HEK293 (cell line): Measurements from ENCODE around the gene CNPY4.

Experiments used
- ELK4 ChIP-seq: IDR thresholded peaks from 2 replicates; pipeline ENCODE4 v1.6.1; 2011; ENCODE audit warnings: mild to moderate bottlenecking, low read depth, low read length, borderline replicate concordance
- GLI2 ChIP-seq: fragments of 450-650 bp; formaldehyde crosslinking; IDR thresholded peaks from 2 replicates; pipeline ENCODE4; 2017; ENCODE audit warnings: missing biosample characterization, missing genetic modification characterization, low read depth, borderline replicate concordance
- GLIS1 ChIP-seq: fragments of 450-650 bp; formaldehyde crosslinking; IDR thresholded peaks from 2 replicates; pipeline ENCODE4 v1.5.1; 2016; ENCODE audit warnings: missing biosample characterization, missing genetic modification characterization
- KLF1 ChIP-seq: fragments of 450-650 bp; formaldehyde crosslinking; IDR thresholded peaks from 2 replicates; pipeline ENCODE4 v1.5.1; 2016; ENCODE audit warnings: missing biosample characterization, missing genetic modification characterization
- KLF9 ChIP-seq: fragments of 450-650 bp; formaldehyde crosslinking; IDR thresholded peaks from 2 replicates; pipeline ENCODE4 v1.5.1; 2016; ENCODE audit warnings: missing biosample characterization, missing genetic modification characterization, low read depth
- MYNN ChIP-seq: fragments of 450-650 bp; formaldehyde crosslinking; IDR thresholded peaks from 2 replicates; pipeline ENCODE4 v1.5.1; 2016; ENCODE audit warnings: missing biosample characterization, missing genetic modification characterization, borderline replicate concordance
- SP2 ChIP-seq: fragments of 450-650 bp; formaldehyde crosslinking; IDR thresholded peaks from 2 replicates; pipeline ENCODE4 v1.5.1; 2016; ENCODE audit warnings: missing biosample characterization, missing genetic modification characterization
- ZBTB1 ChIP-seq: fragments of 450-650 bp; formaldehyde crosslinking; IDR thresholded peaks from 2 replicates; pipeline ENCODE4 v1.5.1; 2016; ENCODE audit warnings: missing biosample characterization, missing genetic modification characterization
- ZBTB11 ChIP-seq: fragments of 450-650 bp; formaldehyde crosslinking; conservative IDR thresholded peaks from 2 replicates; pipeline ENCODE4 v1.5.1; 2016; ENCODE audit warnings: low read depth, missing biosample characterization, missing genetic modification characterization
- ZBTB21 ChIP-seq: fragments of 450-650 bp; formaldehyde crosslinking; IDR thresholded peaks from 2 replicates; pipeline ENCODE4 v1.5.1; 2017; ENCODE audit warnings: missing biosample characterization, missing genetic modification characterization
- ZBTB6 ChIP-seq: fragments of 450-650 bp; formaldehyde crosslinking; IDR thresholded peaks from 2 replicates; pipeline ENCODE4 v1.5.1; 2017; ENCODE audit warnings: missing biosample characterization, missing genetic modification characterization
- ZFHX2 ChIP-seq: fragments of 450-650 bp; formaldehyde crosslinking; conservative IDR thresholded peaks from 2 replicates; pipeline ENCODE4 v1.5.1; 2016; ENCODE audit warnings: missing biosample characterization, missing genetic modification characterization
- ZIC2 ChIP-seq: fragments of 450-650 bp; formaldehyde crosslinking; IDR thresholded peaks from 2 replicates; pipeline ENCODE4 v1.5.1; 2016; ENCODE audit warnings: missing biosample characterization, missing genetic modification characterization
- ZNF2 ChIP-seq: fragments of 450-650 bp; formaldehyde crosslinking; IDR thresholded peaks from 2 replicates; pipeline ENCODE4 v1.5.1; 2016; ENCODE audit warnings: missing biosample characterization, missing genetic modification characterization
- ZNF311 ChIP-seq: fragments of 450-650 bp; formaldehyde crosslinking; IDR thresholded peaks from 2 replicates; pipeline ENCODE4 v1.5.1; 2017; ENCODE audit warnings: missing biosample characterization, missing genetic modification characterization, borderline replicate concordance
- ZNF362 ChIP-seq: fragments of 450-650 bp; formaldehyde crosslinking; IDR thresholded peaks from 2 replicates; pipeline ENCODE4 v1.5.1; 2016; ENCODE audit warnings: missing biosample characterization, missing genetic modification characterization
- ZNF394 ChIP-seq: fragments of 450-650 bp; formaldehyde crosslinking; IDR thresholded peaks from 2 replicates; pipeline ENCODE4 v1.5.1; 2016; ENCODE audit warnings: missing biosample characterization, missing genetic modification characterization, mild to moderate bottlenecking, moderate library complexity, borderline replicate concordance
- ZNF404 ChIP-seq: fragments of 450-650 bp; formaldehyde crosslinking; IDR thresholded peaks from 2 replicates; pipeline ENCODE4 v1.5.1; 2017; ENCODE audit warnings: missing biosample characterization, missing genetic modification characterization
- ZNF48 ChIP-seq: fragments of 450-650 bp; formaldehyde crosslinking; IDR thresholded peaks from 2 replicates; pipeline ENCODE4 v1.5.1; 2016; ENCODE audit warnings: missing biosample characterization, missing genetic modification characterization
- ZNF501 ChIP-seq: fragments of 450-650 bp; formaldehyde crosslinking; IDR thresholded peaks from 2 replicates; pipeline ENCODE4 v1.5.1; 2016; ENCODE audit warnings: missing biosample characterization, missing genetic modification characterization
- ZNF530 ChIP-seq: fragments of 450-650 bp; formaldehyde crosslinking; IDR thresholded peaks from 2 replicates; pipeline ENCODE4 v1.5.1; 2016; ENCODE audit warnings: low read depth, missing biosample characterization, missing genetic modification characterization
- ZNF544 ChIP-seq: fragments of 450-650 bp; formaldehyde crosslinking; IDR thresholded peaks from 2 replicates; pipeline ENCODE4 v1.5.0; 2017; ENCODE audit warnings: missing biosample characterization, missing genetic modification characterization
- ZNF548 ChIP-seq: fragments of 450-650 bp; formaldehyde crosslinking; IDR thresholded peaks from 2 replicates; pipeline ENCODE4 v1.5.1; 2016; ENCODE audit warnings: missing biosample characterization, missing genetic modification characterization
- ZNF561 ChIP-seq: fragments of 450-650 bp; IDR thresholded peaks from 2 replicates; pipeline ENCODE4 v1.5.1; 2018; ENCODE audit warnings: missing biosample characterization, missing genetic modification characterization, borderline replicate concordance
- ZNF610 ChIP-seq: fragments of 450-650 bp; formaldehyde crosslinking; IDR thresholded peaks from 2 replicates; pipeline ENCODE4 v1.5.1; 2016; ENCODE audit warnings: missing biosample characterization, missing genetic modification characterization, borderline replicate concordance
- ZNF658 ChIP-seq: fragments of 450-650 bp; formaldehyde crosslinking; IDR thresholded peaks from 2 replicates; pipeline ENCODE4; 2016; ENCODE audit warnings: missing biosample characterization, missing genetic modification characterization
- ZNF660 ChIP-seq: fragments of 450-650 bp; IDR thresholded peaks from 2 replicates; pipeline ENCODE4 v1.5.1; 2018; ENCODE audit warnings: missing biosample characterization, mild to moderate bottlenecking, missing genetic modification characterization
- ZNF692 ChIP-seq: fragments of 450-650 bp; formaldehyde crosslinking; IDR thresholded peaks from 2 replicates; pipeline ENCODE4 v1.5.1; 2016; ENCODE audit warnings: missing biosample characterization, missing genetic modification characterization
- ZNF707 ChIP-seq: fragments of 450-650 bp; formaldehyde crosslinking; IDR thresholded peaks from 2 replicates; pipeline ENCODE4 v1.5.1; 2016; ENCODE audit warnings: missing biosample characterization, missing genetic modification characterization
- ZNF76 ChIP-seq: fragments of 450-650 bp; formaldehyde crosslinking; IDR thresholded peaks from 2 replicates; pipeline ENCODE4; 2016; ENCODE audit warnings: low read depth, missing biosample characterization, missing genetic modification characterization, borderline replicate concordance
- ZNF768 ChIP-seq: fragments of 450-650 bp; formaldehyde crosslinking; IDR thresholded peaks from 2 replicates; pipeline ENCODE4 v1.5.1; 2018; ENCODE audit warnings: missing biosample characterization, mild to moderate bottlenecking, missing genetic modification characterization
- ZNF777 ChIP-seq: fragments of 450-650 bp; formaldehyde crosslinking; IDR thresholded peaks from 2 replicates; pipeline ENCODE4 v1.5.1; 2017; ENCODE audit warnings: missing biosample characterization, missing genetic modification characterization, borderline replicate concordance
- ZNF791 ChIP-seq: fragments of 450-650 bp; formaldehyde crosslinking; IDR thresholded peaks from 2 replicates; pipeline ENCODE4 v1.5.1; 2016; ENCODE audit warnings: missing biosample characterization, missing genetic modification characterization
- ZNF792 ChIP-seq: fragments of 450-650 bp; formaldehyde crosslinking; IDR thresholded peaks from 2 replicates; pipeline ENCODE4 v1.5.1; 2016; ENCODE audit warnings: missing biosample characterization, missing genetic modification characterization

CNPY4 gene

GRCh38 chr7:100089458-100090196 is 29.8 kb upstream of the CNPY4 start (continued):
- no peak for TF ChIP-seq ZNF692
- no peak for TF ChIP-seq ZBTB11
- no peak for TF ChIP-seq SP2 (tag by site-specific recombination)
- no peak for TF ChIP-seq GLI2 (tag by site-specific recombination)
- peak; percentile 59 for TF ChIP-seq GLIS1 (tag by site-specific recombination)
- TF ChIP-seq ZNF707 (tag by site-specific recombination) = no peak
- TF ChIP-seq ZNF658 (tag by site-specific recombination) = no peak
- TF ChIP-seq ZNF548 (tag by site-specific recombination) = no peak
- no peak for TF ChIP-seq ZNF362 (tag by site-specific recombination)
- peak; percentile 62 for TF ChIP-seq ZFHX2
- no peak for TF ChIP-seq ZNF610
- no peak for TF ChIP-seq ZNF660 (tag by site-specific recombination)
- no peak for TF ChIP-seq KLF9 (tag by site-specific recombination)
- TF ChIP-seq ZNF768 (tag by site-specific recombination) = no peak
- TF ChIP-seq ZNF311 (tag by site-specific recombination) = no peak
- TF ChIP-seq ZNF777 (tag by site-specific recombination) = no peak
- TF ChIP-seq ZNF501 (tag by site-specific recombination) = no peak
- TF ChIP-seq ZNF404 (tag by site-specific recombination) = no peak
- no peak for TF ChIP-seq MYNN (tag by site-specific recombination)
- TF ChIP-seq ZBTB6 (tag by site-specific recombination) = no peak
- no peak for TF ChIP-seq ZBTB21 (tag by site-specific recombination)
- TF ChIP-seq ZNF792 = no peak
- peak; percentile 61 for TF ChIP-seq KLF1 (tag by site-specific recombination)
- TF ChIP-seq ZNF530 (tag by site-specific recombination) = no peak
- no peak for TF ChIP-seq ZNF76
- TF ChIP-seq ZNF2 (tag by site-specific recombination) = no peak; the same call in 1 of the 2 replicates
- peak; percentile 90 for TF ChIP-seq ZNF394 (tag by site-specific recombination)
- no peak for TF ChIP-seq ZNF561
- no peak for TF ChIP-seq ZIC2
- TF ChIP-seq ZNF791 = no peak
- TF ChIP-seq ZBTB1 (tag by site-specific recombination) = no peak
- no peak for TF ChIP-seq ELK4
- no peak for TF ChIP-seq ZNF48 (tag by site-specific recombination)
- TF ChIP-seq ZNF544 (tag by site-specific recombination) = no peak
